Measurements from ENCODE around the gene ABO.
"Not testable (repeated sequence)": the region's sequence is repeated elsewhere in the genome, so short reads cannot be mapped to it uniquely, and the experiment has no call there.

The ABO gene

GRCh38 chr9:133275105-133276000 is at the start of gene ABO:
ABO (minus strand) TSS chr9:133275201.
- DNase-seq: no peak

- no peak for DNase-seq
These were observed 49.1 kb upstream of the ABO start for GRCh38 chr9:133323991-133324703.

DNA sequence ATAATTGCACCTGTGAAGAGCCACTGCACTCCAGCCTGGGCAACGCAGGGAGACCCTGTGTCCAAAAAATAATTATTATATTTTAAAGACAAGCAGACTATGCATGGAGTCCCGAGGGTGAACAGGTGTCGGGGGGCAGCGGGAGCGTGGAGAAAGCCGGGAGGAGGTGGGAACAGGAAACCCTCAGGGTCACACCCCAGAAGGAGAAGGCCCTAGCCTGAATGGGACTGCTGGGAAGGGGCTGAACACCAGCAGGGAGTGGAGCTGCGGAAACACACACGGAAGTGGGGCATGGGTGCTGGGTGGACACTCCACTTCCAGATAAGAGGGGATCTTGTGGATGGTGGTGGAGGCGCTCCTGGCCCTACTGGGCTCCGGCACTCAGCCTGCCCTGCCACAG is 48.2 kb upstream of the ABO start:
- DNase-seq: no peak

GRCh38 chr9:133322701-133323100 is 47.7 kb upstream of the ABO start:
- DNase-seq: no peak

DNA sequence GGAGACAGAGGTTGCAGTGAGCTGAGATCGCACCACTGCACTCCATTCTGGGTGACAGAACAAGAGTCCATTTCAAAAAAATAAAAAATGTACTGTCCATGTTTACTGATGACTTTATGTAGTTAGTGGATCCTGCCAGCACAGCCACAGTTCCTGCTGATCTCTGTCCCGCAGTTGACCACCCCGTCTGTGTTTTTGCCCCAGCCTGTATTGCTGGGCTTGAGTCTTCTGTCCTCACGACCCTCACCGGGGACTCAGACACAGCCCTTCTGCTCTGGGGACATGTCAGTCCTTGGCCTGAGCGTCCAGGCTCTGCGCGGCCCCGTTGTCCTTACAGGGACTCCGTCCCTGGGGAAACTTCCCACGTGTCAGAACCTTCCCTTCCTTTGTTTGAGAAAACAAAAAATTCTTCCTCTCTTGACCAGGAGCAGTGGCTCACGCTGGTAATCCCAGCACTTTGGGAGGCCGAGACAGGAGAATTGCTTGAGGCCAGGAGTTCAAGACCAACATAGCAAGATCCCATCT is 46.5 kb upstream of the ABO start:
- no peak for DNase-seq

DNA sequence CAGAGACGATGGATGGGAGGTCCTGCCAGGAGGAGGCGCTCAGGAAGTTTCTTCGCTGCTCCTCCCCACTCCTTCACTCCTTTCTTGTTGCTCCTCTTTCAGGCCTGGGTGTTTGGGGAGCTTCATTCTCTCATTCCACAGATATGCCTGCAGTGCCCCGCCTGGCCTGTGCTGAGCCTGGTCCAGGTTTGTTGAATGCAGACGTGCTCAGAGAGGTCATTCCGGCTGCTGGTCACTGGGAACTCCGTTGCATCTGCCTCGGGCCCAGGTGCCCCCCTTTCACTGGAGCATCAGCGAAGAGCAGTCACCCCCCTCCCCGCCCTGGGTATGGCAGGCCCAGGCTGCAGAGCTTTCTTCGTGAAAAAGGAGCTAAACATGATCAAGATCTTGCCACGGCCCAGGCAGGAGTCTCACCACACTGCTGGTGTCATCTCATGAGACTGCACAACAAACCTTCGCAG is 45.5 kb upstream of the ABO start:
- DNase-seq: no peak

DNA sequence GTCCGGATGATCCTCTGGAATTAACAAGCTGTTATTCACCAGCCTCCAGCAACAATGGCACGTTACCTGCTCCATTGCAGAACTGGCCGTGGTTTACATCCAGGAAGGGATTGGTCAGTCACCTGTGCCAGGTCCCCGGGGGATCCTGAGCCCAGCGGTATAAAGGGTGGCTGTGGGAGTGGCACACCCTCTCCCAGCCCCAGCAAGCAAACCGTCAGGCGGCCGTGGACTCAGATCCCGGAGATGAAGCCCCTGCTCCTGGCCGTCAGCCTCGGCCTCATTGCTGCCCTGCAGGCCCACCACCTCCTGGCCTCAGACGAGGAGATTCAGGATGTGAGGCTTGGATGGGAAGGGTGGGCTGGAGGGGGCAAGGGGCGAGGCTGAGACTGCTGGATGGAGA is 42.5 kb upstream of the ABO start:
- DNase-seq: not testable (repeated sequence)

DNA sequence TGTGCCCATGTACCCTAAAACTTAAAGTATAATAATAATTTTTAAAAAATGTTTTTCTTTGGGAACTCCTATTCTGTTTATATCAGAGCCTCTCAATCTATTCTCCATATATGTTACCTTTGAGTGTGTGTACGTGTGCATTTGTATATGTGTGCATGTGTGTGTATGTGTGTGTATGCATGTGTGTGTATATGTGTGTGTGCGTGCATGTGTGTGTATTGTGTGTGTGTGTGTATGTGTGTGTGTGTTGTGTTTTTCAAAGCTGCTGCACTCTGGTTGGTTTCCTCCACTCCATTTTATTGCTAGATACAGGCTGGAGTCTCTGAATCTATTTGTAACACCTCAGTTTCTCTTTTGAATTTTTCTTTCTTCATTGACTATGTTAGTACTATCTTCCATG is 41.0 kb upstream of the ABO start:
- DNase-seq: no peak

- DNase-seq: no peak
These were observed 34.6 kb upstream of the ABO start for GRCh38 chr9:133309608-133310007.

- no peak for DNase-seq
These were observed 32.3 kb upstream of the ABO start for GRCh38 chr9:133307301-133307700.

DNA sequence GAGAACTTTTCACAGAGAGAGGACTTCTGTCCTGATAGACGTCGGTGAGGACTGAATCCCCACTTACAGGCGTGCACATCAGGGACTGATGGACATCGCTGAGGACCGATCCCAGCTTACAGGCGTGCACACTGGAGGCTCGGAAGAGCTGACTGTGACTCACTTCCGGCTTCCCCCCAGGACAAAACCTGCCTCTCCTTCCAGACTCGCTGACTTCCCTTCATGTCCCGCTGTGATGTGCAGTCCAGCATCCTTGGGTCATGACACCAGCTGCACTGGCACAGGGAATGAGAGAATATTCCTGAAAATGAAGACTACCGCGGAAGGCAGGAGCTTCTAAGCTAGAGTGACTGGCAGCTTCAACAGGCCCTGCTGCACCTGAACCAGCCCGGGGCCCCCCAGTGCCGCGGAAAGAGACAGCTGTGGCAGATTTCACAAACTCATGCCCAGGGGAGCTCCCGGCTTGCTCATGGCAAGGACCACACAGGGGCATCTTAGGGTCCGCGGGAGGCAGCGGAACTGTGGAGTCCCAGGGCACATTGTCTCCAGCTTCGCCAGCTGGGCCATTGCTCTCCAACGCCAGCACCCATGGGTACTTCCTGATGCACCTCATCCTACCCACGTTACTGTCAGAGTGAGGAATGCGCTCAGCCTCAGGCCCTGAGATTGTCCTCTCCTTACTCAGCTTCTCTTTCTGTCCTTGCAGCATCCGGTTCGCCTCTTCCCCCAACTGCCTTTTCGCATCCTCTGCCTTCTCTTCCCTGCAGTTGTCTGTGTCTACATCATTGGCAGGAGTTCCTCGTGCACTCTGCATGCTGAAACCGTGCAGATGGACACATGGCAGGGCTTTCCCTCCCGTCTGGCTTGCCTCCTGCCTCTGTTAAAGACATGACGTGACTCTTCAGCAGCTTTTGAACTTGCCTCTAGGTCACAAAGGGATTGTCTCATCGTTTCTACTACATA is 31.5 kb upstream of the ABO start:
- DNase-seq: no peak

DNA sequence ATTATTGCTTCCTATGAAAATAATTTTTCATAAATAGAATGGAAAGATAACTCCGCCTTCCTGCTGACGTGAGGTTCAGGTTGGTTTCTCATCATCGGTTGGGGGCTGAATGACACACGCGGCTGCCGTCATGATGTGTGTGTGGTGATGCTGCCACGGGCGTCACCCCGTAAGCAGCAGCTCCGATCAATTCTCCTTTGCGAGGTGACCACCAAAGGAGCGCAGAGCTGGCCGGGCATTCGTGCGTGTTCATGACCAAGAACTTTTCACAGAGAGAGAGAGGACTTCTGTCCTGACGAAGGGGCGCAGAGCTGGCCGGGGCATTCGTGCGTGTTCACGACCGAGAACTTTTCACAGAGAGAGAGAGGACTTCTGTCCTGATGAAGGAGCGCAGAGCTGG is 30.7 kb upstream of the ABO start:
- no peak for DNase-seq

- DNase-seq: no peak
These were observed 29.7 kb upstream of the ABO start for GRCh38 chr9:133304477-133305377.

- DNase-seq: no peak
These were observed 29.1 kb upstream of the ABO start for GRCh38 chr9:133304158-133304470.

DNA sequence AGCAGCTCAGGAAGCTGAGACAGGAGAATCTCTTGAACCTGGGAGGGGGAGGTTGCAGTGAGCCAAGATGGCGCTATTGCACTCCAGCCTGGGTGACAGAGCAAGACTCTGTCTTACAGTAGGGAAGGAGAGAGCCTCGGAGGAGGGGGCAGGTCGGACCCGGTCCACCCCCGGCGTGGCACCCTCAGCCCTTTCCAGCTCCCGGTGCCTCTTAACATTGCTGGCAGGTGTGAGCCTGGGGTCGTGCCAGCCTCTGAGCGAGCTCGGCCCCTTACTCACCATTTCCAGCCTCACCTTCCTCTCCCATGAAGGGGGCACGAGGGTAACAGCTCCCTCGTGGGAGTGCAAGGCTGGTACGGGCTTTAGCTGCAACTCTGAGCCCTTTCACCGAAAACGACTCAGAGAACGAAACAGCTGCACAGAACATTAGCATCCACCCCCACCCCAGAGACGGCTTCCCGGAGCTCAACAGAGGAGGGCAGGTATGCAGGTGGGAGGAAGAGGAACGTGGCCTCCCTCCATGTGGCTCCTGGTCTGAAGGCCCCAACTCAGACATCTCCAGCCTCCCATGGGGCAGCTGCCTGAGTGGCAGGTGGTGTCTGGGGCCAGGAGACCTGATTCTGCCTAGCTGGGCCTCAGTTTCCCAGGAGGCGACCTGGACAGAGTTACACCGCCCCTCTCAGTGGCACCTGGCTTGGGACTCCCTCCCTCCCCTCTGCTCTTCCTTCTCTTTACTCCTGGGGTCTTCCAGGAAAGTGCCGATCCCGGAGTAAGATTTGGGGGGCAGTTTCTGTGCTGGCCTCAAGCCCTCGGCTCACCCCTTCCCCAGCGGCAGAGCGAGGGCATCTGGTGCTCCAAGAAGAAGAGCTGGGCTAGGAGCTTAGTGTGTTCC is 28.5 kb upstream of the ABO start:
- no peak for DNase-seq

DNA sequence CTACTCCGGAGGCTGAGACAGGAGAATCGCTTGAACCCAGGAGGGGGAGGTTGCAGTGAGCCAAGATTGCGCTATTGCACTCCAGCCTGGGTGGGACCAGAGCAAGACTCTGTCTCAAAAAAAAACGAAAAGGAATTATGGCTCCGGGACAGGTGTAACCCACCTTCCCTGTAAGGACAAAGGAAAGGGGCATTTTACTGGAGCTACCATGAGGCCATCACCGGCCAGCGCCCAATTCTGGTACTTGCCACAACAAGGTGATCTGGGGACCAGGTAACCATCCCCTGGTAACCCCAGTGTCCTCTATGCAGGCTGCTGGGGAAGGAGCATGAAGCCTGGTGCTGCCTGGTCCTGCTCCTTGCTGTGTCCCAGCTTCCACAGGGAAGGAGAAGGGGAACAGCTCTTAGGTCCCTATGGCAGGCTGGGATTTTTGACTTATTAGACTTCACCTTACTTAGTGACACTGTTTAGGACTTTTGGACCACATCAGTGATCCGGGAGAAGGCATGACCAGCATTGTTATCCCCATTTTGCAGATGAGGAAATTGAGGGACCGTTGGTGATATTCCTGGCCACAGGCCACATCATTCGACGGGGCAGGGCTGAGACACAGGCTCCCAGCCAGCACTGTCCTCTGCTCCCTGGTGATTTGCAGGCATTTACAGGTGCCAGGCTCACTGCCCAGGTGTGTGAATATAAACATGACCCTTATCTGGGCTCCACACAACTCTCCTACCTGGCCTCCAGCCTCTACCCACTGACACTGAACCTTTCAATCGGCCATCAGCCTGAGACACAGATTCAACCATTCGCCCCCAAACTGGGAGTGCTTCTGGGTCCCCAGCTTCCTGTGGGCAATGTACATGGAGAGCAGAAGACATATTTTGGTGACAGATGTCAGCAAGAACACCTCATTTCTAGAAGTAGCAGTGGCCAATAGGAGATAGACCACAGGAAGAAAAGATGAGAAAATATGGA is 26.5 kb upstream of the ABO start:
- DNase-seq: no peak

- not testable (repeated sequence) for DNase-seq
These were observed 25.0 kb upstream of the ABO start for GRCh38 chr9:133299996-133300395.

DNA sequence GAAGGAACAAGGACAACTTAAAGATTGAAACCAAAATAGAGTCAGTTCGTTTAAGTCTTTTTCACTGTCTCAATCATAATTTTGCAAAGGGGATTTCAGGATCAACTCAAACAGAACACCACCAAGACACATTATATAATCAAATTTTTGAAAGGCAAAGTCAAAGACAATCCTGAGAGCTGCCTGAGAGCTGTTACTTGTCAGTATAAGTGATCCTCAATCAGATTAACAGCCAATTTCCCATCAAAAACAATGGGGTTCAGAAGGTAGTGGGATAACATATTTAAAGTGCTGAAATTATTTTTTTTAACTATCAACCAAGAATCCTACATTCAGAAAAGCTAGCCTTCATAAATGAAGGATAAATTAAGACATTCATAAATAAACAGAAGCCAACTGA is 19.3 kb upstream of the ABO start:
- DNase-seq: no peak

GRCh38 chr9:133290751-133291302 is 15.8 kb upstream of the ABO start:
- no peak for DNase-seq
